HEK293T (cell line): Measurements from ENCODE around the gene PPFIA2.

Experiments
- CTBP1 ChIP-seq: fragments of 450-650 bp; IDR thresholded peaks from 2 replicates; pipeline ENCODE4 v1.6.1; 2016; ENCODE audit warnings: borderline replicate concordance
- FOXK2 ChIP-seq: fragments of 450-650 bp; IDR thresholded peaks from 2 replicates; pipeline ENCODE4 v1.6.1; 2016; ENCODE audit warnings: mild to moderate bottlenecking

GRCh38 chr12:81395431-81395830 lies 363.7 kb downstream of the PPFIA2 start:
- no peak for TF ChIP-seq FOXK2
- TF ChIP-seq CTBP1: no peak
